Kidney epithelial cell (primary cell): Measurements from ENCODE around the gene SORBS1. TPM values are rescaled to one million over a fixed set of nuclear protein-coding genes. Genes with fewer than 3 reads are reported as not detected.

Experiments
- DNase-seq: peaks from one replicate; pipeline ENCODE4 v3.0.0-alpha.2; 2010; ENCODE audit warnings: low read depth
- H3K27me3 ChIP-seq: 2 replicates; pipeline ENCODE4 v1.6.0; 2011; ENCODE audit warnings: low read length; ENCODE audit not compliant: control insufficient read depth, insufficient read depth
- H3K36me3 ChIP-seq: 2 replicates; pipeline ENCODE4 v1.5.1; 2011; ENCODE audit warnings: low read length; ENCODE audit not compliant: control insufficient read depth, insufficient read depth
- H3K4me3 ChIP-seq: 2 replicates; pipeline ENCODE4 v1.5.1; 2011; ENCODE audit warnings: low read depth, mild to moderate bottlenecking, control low read depth, low read length
- CTCF ChIP-seq: IDR thresholded peaks from 2 replicates; pipeline ENCODE4 v1.5.1; 2011; ENCODE audit warnings: mild to moderate bottlenecking, moderate library complexity, low read length, control low read depth, inconsistent platforms; ENCODE audit not compliant: insufficient read depth, poor library complexity, severe bottlenecking
- total RNA-seq: library from RNA; depleted of rRNA; stranded (reverse); fragments of >200 nt; gene quantifications from 2 replicates; pipeline ENCODE4 v1.2.3, GENCODE V29; 2015

The SORBS1 gene
- total RNA-seq, 1 donor from 2014 or later, result 4.9 TPM

- H3K36me3 ChIP-seq, result no peaks in the 10 kb centered on the region
- no peak for DNase-seq
- TF ChIP-seq CTCF, result no peak
- no peaks in the 10 kb centered on the region for H3K27me3 ChIP-seq
- no peak overlapping the region for H3K4me3 ChIP-seq
Observed at GRCh38 chr10:95537542-95537927, 23.6 kb downstream of the SORBS1 start.

- TF ChIP-seq CTCF, result no peak
- Histone ChIP-seq H3K36me3 (no peaks in the 10 kb centered on the region), H3K4me3 (no peak overlapping the region), H3K27me3 (no peaks in the 10 kb centered on the region)
- DNase-seq, result no peak
Observed at GRCh38 chr10:95536894-95537541, 24.2 kb downstream of the SORBS1 start.

GRCh38 chr10:95536017-95536416, 25.2 kb downstream of the SORBS1 start:
- no peak for TF ChIP-seq CTCF
- no peaks in the 10 kb centered on the region for H3K27me3 ChIP-seq
- H3K4me3 ChIP-seq, result no peak overlapping the region
- DNase-seq, result no peak
- H3K36me3 ChIP-seq, result no peaks in the 10 kb centered on the region

- H3K4me3 ChIP-seq, result no peak overlapping the region
- H3K36me3 ChIP-seq, result no peaks in the 10 kb centered on the region
- H3K27me3 ChIP-seq, result no peaks in the 10 kb centered on the region
- no peak for DNase-seq
- no peak for TF ChIP-seq CTCF
Observed at GRCh38 chr10:95535526-95535925, 25.6 kb downstream of the SORBS1 start.

- no peaks in the 10 kb centered on the region for H3K27me3 ChIP-seq
- DNase-seq, result no peak
- H3K4me3 ChIP-seq, result no peak overlapping the region
- no peak for TF ChIP-seq CTCF
- no peaks in the 10 kb centered on the region for H3K36me3 ChIP-seq
Observed at GRCh38 chr10:95533590-95533989, 27.6 kb downstream of the SORBS1 start.

- no peak for TF ChIP-seq CTCF
- no peak for DNase-seq
- H3K36me3 ChIP-seq, result no peaks in the 10 kb centered on the region
- no peak overlapping the region for H3K4me3 ChIP-seq
- H3K27me3 ChIP-seq, result no peaks in the 10 kb centered on the region
Observed at GRCh38 chr10:95532536-95532935, 28.6 kb downstream of the SORBS1 start.
